ENCODE measurements around the gene C1orf216.
"Not testable (repeated sequence)": the region's sequence is repeated elsewhere in the genome, so short reads cannot be mapped to it uniquely, and the experiment has no call there.

C1orf216 gene

DNA sequence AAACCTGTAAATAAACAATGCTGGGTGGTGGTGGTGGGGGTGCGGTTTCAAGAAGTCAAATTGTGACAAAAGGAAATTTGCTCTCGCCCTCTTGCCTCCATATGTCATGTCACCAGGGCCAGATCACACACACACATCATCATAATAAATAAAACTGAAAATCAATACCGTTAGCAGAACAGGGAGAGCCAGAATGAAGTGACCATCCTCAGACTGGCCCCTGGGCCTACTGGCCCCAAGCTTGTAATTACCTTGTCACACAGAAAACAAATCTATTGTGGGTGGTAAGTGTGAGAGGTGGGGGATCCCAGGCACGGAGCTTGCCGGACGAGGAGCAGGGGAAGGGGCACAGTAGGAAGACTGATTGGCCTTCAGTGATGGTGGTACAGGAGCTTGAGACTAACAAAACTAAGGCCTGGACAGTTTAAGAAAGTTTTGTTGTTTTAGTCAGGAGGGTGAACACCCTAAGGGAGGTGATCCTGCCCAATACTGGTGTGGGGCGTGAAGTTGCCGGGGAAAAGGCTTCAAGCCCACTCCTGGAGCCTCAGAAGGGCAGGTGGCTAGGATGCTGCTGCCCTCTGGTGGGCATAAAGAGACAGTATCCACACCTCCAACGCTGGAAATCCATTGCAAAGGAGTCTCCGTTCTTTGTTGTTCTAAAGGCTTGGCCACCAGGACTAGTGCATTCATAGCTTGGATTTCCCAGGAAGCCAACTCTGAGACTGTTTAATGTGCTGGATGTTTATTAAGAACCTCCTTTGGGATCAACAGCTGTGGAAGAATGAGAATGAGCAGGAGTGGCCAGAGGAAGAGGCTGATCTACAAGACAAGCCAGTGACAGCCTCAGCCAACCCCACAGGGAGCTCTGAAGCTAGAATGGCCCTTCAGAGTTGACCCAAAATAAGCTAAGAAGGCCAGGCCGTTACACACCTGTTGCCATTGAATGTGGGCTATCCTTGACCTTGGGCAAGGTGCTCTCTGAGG lies 8.1 kb upstream of the C1orf216 start:
- no peaks in the 10 kb centered on the region for H3K9me3 ChIP-seq (ENCODE audit: insufficient read depth, low read depth, low read length)
- H3K4me3 ChIP-seq (ENCODE audit: low read length) = no peak overlapping the region
- H3K27ac ChIP-seq (ENCODE audit: low read length) = no peak overlapping the region
- no peaks in the 10 kb centered on the region for H3K4me1 ChIP-seq (ENCODE audit: insufficient read depth, low read length)
- H3K36me3 ChIP-seq (ENCODE audit: insufficient read depth, low read depth, low read length) = peaks cover 13% of the 10 kb centered on the region; the same call in 1 of the 2 replicates
- H3K9ac ChIP-seq (ENCODE audit: low read depth, low read length) = no peak overlapping the region
- no peaks in the 10 kb centered on the region for H3K27me3 ChIP-seq (ENCODE audit: insufficient read depth, low read length)

DNA sequence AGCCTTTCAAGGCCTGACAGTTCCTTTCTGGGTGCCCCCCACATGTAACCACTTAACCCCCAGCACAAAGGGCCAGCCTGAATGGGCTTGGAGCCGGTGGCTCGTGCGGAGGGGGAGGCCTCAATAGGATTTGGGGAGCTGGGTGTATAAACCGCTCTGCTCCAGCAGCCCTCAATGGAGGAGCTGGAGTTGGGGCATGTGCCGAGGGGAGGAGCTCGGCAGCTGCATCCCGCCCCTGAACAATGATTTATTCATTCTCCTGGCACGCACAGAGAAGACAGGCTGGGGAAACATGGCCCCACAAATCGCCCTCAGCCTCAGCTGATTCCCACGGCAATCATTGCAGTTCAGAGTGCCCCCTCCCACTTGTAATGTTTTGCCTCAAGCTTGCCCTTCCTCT lies 6.9 kb upstream of the C1orf216 start:
- no peaks in the 10 kb centered on the region for H3K4me1 ChIP-seq (ENCODE audit: insufficient read depth, low read length)
- H3K36me3 ChIP-seq (ENCODE audit: insufficient read depth, low read depth, low read length) = 0 out of 2 replicates have a peak, but pooled peaks cover 7% of the 10 kb centered on the region
- H3K27ac ChIP-seq (ENCODE audit: low read length) = no peak overlapping the region
- no peak overlapping the region for H3K4me3 ChIP-seq (ENCODE audit: low read length)
- H3K9ac ChIP-seq (ENCODE audit: low read depth, low read length) = no peak overlapping the region
- H3K27me3 ChIP-seq (ENCODE audit: insufficient read depth, low read length) = no peaks in the 10 kb centered on the region
- H3K9me3 ChIP-seq (ENCODE audit: insufficient read depth, low read depth, low read length) = no peaks in the 10 kb centered on the region

DNA sequence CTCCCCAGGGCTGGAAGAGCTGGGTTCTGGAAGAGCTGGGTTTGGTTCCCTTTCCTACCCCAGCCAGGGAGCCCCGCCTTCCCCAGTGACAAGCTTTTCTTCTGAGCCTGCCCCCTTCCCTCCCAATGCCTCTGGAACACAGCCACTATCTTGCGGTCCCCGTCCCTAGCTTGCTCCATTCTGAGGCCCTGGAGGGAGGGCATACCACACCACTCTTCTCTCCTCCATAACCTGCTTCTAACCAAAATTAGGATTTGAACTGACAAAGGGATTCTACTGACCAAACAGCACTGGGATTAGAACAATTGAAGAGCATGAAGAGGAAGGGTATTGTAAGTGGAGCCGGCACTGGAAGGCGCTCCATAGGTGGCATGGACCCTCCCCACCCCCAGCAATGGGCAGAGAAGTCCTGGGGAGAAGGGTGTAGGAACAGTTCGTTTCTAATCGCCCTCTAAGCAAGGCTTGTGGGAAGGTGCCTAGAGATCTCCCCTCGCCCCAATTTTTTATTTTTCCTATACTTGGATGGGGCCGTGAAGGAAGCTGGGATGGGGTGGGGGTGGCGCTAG lies 690 bp downstream of the C1orf216 start:
- Histone ChIP-seq H3K4me3 (ENCODE audit: low read length) (peak overlapping the region; percentile 85), H3K36me3 (ENCODE audit: insufficient read depth, low read depth, low read length) (peaks cover 11% of the 10 kb centered on the region; the same call in 1 of the 2 replicates), H3K27me3 (ENCODE audit: insufficient read depth, low read length) (peaks cover 6% of the 10 kb centered on the region; the same call in 1 of the 2 replicates), H3K4me1 (ENCODE audit: insufficient read depth, low read length) (peaks cover 6% of the 10 kb centered on the region), H3K9ac (ENCODE audit: low read depth, low read length) (peak overlapping the region; percentile 82; the same call in 1 of the 2 replicates), H3K9me3 (ENCODE audit: insufficient read depth, low read depth, low read length) (no peaks in the 10 kb centered on the region), H3K27ac (ENCODE audit: low read length) (no peak overlapping the region)

DNA sequence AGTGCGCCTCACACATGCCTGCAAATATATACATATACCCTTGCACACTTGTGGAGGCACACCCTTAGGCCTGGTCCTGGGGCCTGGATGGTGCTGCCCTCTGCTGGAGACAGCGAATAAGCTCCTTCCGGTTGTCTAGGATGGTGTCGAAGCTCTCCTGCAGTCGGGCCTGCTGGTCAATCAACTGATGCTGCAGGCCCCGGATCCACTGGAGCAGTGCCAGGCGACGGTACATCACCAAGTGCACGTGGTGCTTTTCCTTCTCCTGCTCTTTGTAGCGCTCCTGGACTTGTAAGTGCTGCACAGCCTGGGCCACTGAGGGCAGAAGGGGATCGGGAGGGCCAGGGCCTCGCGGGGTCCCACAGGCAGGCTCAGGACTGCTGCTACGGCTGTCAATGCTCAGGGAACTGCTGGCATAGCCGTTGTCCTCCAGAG lies 3.1 kb downstream of the C1orf216 start:
- H3K9me3 ChIP-seq (ENCODE audit: insufficient read depth, low read depth, low read length) = no peaks in the 10 kb centered on the region
- H3K4me1 ChIP-seq (ENCODE audit: insufficient read depth, low read length) = peaks cover 6% of the 10 kb centered on the region
- peaks cover 8% of the 10 kb centered on the region; the same call in 1 of the 2 replicates for H3K27me3 ChIP-seq (ENCODE audit: insufficient read depth, low read length)
- H3K4me3 ChIP-seq (ENCODE audit: low read length) = no peak overlapping the region
- peaks cover 11% of the 10 kb centered on the region; the same call in 1 of the 2 replicates for H3K36me3 ChIP-seq (ENCODE audit: insufficient read depth, low read depth, low read length)
- no peak overlapping the region for H3K9ac ChIP-seq (ENCODE audit: low read depth, low read length)
- H3K27ac ChIP-seq (ENCODE audit: low read length) = no peak overlapping the region

DNA sequence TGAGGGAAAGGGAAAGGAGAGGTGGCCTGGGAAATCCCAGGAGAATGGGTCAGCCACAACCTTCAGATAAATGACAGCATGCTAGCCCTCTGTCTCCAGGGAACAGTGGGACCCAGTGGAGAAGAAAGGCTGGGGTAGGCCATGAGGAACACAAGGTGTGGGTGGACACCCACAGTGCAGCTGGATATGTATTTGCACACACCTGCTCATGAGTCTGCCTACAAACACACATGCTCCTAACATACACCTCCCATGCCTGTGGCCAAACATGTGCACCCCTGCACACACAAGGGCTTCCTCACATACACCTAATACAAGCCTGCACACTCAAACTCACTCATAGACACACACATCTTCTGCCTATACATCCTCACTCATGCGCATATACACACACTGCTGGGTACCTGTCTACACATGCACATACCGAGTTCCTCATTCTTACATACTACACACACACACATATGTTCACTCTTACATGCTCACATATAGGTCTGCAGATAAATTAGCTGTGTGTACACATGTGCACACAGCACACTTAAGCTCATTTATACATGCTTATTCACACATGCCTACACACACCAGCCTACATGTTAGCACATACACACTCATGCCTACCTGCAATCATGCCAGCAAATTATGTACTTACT lies 3.6 kb downstream of the C1orf216 start:
- H3K27ac ChIP-seq (ENCODE audit: low read length) = no peak overlapping the region
- peaks cover 13% of the 10 kb centered on the region for H3K27me3 ChIP-seq (ENCODE audit: insufficient read depth, low read length)
- H3K4me3 ChIP-seq (ENCODE audit: low read length) = no peak overlapping the region
- H3K36me3 ChIP-seq (ENCODE audit: insufficient read depth, low read depth, low read length) = peaks cover 11% of the 10 kb centered on the region; the same call in 1 of the 2 replicates
- H3K9me3 ChIP-seq (ENCODE audit: insufficient read depth, low read depth, low read length) = no peaks in the 10 kb centered on the region
- H3K4me1 ChIP-seq (ENCODE audit: insufficient read depth, low read length) = peaks cover 6% of the 10 kb centered on the region
- no peak overlapping the region for H3K9ac ChIP-seq (ENCODE audit: low read depth, low read length)

DNA sequence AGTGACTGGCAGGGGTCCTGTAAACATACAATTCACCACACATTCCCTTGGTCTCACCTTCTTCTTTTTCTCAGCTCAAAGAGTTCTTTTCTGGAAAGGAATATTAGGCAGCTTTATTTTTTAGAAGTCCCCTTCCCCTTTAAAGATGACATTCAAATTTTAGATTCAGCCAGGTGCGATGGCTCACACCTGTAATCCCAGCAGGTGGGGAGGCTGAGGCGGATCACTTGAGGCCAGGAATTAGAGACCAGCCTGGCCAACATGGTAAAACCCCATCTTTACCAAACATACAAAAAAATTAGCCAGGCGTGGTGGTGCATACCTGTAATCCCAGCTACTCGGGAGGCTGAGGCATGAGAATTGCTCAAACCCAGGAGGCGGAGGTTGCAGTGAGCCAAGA lies 7.6 kb downstream of the C1orf216 start:
- peaks cover 11% of the 10 kb centered on the region; the same call in 1 of the 2 replicates for H3K36me3 ChIP-seq (ENCODE audit: insufficient read depth, low read depth, low read length)
- peaks cover 37% of the 10 kb centered on the region for H3K27me3 ChIP-seq (ENCODE audit: insufficient read depth, low read length)
- not testable (repeated sequence) for H3K27ac ChIP-seq (ENCODE audit: low read length); H3K4me1 ChIP-seq (ENCODE audit: insufficient read depth, low read length); H3K9me3 ChIP-seq (ENCODE audit: insufficient read depth, low read depth, low read length); H3K9ac ChIP-seq (ENCODE audit: low read depth, low read length); H3K4me3 ChIP-seq (ENCODE audit: low read length)

DNA sequence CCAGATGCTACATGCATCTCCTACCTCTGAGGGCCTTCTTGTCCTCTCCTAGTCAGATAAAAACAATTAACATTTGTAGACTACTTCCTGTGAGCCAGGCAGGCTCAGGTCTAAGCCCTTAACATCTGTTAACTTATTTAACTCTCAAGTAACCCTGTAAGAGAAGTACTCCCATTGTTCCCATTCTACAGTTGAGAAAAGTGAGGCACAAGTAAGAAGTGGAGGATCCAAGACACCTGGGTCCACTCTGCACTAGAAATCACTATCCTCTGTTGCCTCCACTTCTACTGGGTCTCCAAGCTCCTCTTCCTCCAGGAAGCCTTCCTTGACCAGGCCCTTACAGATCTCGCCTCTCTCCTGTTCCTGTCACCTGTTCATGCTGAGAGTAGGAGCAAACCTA lies 9.7 kb downstream of the C1orf216 start:
- Histone ChIP-seq H3K9ac (ENCODE audit: low read depth, low read length) (peak overlapping the region; percentile 75; the same call in 1 of the 2 replicates), H3K9me3 (ENCODE audit: insufficient read depth, low read depth, low read length) (no peaks in the 10 kb centered on the region), H3K36me3 (ENCODE audit: insufficient read depth, low read depth, low read length) (no peaks in the 10 kb centered on the region), H3K4me3 (ENCODE audit: low read length) (peak overlapping the region; percentile 77; the same call in 1 of the 2 replicates), H3K27me3 (ENCODE audit: insufficient read depth, low read length) (peaks cover 37% of the 10 kb centered on the region), H3K4me1 (ENCODE audit: insufficient read depth, low read length) (no peaks in the 10 kb centered on the region; the same call in 1 of the 2 replicates), H3K27ac (ENCODE audit: low read length) (no peak overlapping the region)

DNA sequence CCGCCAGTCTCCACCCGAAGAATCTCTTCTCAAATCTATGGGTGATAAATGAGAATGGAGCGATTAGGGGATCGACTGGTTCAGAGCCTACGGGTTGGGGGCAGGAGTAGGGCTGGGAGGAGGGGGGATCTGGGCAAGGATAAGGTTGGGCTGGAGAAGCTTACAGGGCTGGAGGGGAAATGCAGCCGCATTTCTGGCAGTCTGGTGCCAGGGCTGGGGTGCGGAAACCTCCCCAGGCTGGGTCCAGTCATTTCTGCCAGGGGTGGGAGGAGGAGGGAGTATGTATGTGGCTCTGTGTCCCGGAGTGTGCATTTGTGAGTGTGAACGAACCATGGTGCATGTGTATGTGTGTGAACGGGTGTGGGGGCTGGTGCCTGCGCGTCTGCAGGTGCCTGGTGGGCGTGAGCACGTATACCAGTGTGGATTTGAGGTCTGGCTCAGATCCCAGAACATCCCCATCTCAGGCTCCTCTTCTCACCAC lies 10.2 kb downstream of the C1orf216 start:
- Histone ChIP-seq H3K4me1 (ENCODE audit: insufficient read depth, low read length) (no peaks in the 10 kb centered on the region; the same call in 1 of the 2 replicates), H3K27ac (ENCODE audit: low read length) (no peak overlapping the region), H3K9me3 (ENCODE audit: insufficient read depth, low read depth, low read length) (no peaks in the 10 kb centered on the region), H3K36me3 (ENCODE audit: insufficient read depth, low read depth, low read length) (no peaks in the 10 kb centered on the region), H3K4me3 (ENCODE audit: low read length) (peak overlapping the region; percentile 77), H3K9ac (ENCODE audit: low read depth, low read length) (peak overlapping the region; percentile 75), H3K27me3 (ENCODE audit: insufficient read depth, low read length) (peaks cover 37% of the 10 kb centered on the region)

DNA sequence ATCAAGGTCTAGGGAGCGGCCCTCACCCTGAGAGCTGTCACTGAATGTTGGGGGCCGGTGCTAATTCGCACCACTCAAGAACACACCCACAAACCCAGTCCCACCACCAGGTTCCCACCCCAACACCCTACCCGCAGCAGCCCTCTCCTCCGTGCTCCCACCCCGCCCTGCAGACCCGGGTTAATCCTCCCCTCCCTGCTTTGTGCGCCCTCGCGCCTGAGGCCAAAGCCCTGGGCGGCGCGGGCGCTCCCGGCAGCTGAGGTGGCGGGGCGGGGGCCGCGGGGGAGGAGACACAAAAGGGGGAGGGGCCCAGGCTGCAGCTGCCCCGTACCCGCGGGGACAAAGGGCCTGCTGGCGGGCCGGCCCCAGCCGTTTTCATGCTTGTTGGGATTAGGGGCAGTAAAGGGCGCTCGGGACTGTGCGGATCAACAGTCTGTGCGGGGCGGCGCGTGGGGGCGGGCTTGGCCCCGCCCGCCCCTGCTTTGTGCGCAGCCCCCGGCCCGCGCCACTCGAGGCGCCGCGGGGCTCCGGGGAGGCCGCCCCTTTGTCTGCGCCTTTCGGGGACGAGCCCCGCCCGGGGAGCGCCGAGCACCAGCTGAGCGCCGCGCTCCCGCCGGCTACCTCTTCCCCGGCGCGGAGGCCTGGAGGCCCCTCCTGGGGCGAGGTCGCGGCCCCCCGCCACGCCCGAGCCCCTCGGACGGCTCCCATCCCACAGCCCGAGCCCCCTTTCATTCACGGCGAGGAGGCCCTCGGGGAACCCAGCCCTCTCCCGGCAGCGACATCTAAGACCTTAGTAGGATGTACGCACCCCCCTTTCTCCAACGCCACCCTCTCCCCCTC lies 10.9 kb downstream of the C1orf216 start:
- peak overlapping the region; percentile 75 for H3K9ac ChIP-seq (ENCODE audit: low read depth, low read length)
- H3K36me3 ChIP-seq (ENCODE audit: insufficient read depth, low read depth, low read length) = no peaks in the 10 kb centered on the region
- H3K4me3 ChIP-seq (ENCODE audit: low read length) = peak overlapping the region; percentile 77
- H3K9me3 ChIP-seq (ENCODE audit: insufficient read depth, low read depth, low read length) = no peaks in the 10 kb centered on the region
- H3K27ac ChIP-seq (ENCODE audit: low read length) = no peak overlapping the region
- H3K4me1 ChIP-seq (ENCODE audit: insufficient read depth, low read length) = peaks cover under 1% of the 10 kb centered on the region; the same call in 1 of the 2 replicates
- H3K27me3 ChIP-seq (ENCODE audit: insufficient read depth, low read length) = peaks cover 37% of the 10 kb centered on the region

DNA sequence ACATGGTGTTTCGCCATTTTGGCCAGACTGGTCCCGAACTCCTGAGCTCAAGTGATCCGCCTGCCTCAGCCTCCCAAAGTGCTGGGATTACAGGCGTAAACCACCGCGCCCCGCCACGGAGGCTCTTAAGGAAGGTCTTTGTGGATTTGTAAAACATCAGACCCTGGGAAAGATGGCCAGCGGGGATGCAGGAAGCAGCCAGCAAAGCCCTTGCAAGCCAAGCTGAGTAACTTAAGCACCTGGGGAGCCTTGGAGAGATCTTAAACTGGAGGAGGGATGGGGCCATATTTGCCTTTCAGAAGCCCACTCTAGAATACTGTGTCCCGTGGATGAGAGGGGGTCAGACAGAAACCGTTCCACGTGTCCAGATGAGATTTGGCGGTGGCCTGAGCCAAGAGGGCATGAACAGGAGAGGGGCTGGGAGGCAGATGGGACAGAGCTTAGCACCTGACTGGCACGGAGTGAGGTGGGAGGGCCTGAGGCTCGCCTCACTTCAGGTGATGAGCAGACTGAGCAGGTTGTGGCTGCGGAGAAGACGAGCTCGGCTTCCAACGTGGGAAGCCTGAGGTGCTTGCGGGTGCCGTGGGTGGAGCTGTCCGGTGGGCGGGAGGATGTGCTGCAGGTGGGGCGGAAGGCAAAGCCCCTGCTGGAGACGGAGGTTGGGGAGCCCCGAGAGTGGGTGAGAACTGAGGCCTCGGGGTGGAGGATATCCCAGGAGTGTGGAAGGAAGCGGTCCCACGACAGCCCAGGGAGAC lies 11.7 kb downstream of the C1orf216 start:
- peaks cover 5% of the 10 kb centered on the region; the same call in 1 of the 2 replicates for H3K4me1 ChIP-seq (ENCODE audit: insufficient read depth, low read length)
- peak overlapping the region; percentile 44; the same call in 1 of the 2 replicates for H3K9ac ChIP-seq (ENCODE audit: low read depth, low read length)
- peaks cover 37% of the 10 kb centered on the region for H3K27me3 ChIP-seq (ENCODE audit: insufficient read depth, low read length)
- no peaks in the 10 kb centered on the region for H3K36me3 ChIP-seq (ENCODE audit: insufficient read depth, low read depth, low read length)
- H3K9me3 ChIP-seq (ENCODE audit: insufficient read depth, low read depth, low read length) = no peaks in the 10 kb centered on the region
- H3K4me3 ChIP-seq (ENCODE audit: low read length) = peak overlapping the region; percentile 77
- no peak overlapping the region for H3K27ac ChIP-seq (ENCODE audit: low read length)

Data from iPS-20b (cell line).